OCI-LY3 (cell line): ENCODE data around the gene C3AR1.

Source experiments
- H2AFZ ChIP-seq: fragments of 200-600, 300-600 bp; shearing (Covaris generic); 2 replicates; pipeline ENCODE4 v1.6.0; 2014; ENCODE audit warnings: antibody characterized with exemption, low read depth, low read length
- H3K27ac ChIP-seq: fragments of 200-600, 300-600 bp; sonication (generic); 2 replicates; pipeline ENCODE4 v1.5.1; 2014; ENCODE audit warnings: mild to moderate bottlenecking, low read length, moderate library complexity, mixed read lengths
- H3K27me3 ChIP-seq: fragments of 200-600, 300-600 bp; sonication (generic); 2 replicates; pipeline ENCODE4 v1.6.1; 2014; ENCODE audit warnings: low read depth, low read length, mixed read lengths
- H3K36me3 ChIP-seq: fragments of 200-600, 300-600 bp; sonication (generic); replicated peaks from 2 replicates; pipeline ENCODE3; 2014; ENCODE audit warnings: low read depth, low read length, mixed read lengths
- H3K4me1 ChIP-seq: fragments of 300-600, 200-600 bp; sonication (generic); 2 replicates; pipeline ENCODE4 v1.6.1; 2014; ENCODE audit warnings: low read length, mixed read lengths
- H3K4me2 ChIP-seq: fragments of 200-600, 300-600 bp; sonication (generic); 2 replicates; pipeline ENCODE4 v1.6.1; 2014; ENCODE audit warnings: low read length, mixed read lengths
- H3K4me3 ChIP-seq: fragments of 300-600, 200-600 bp; sonication (generic); 2 replicates; pipeline ENCODE4 v1.5.1; 2014; ENCODE audit warnings: antibody characterized with exemption, mild to moderate bottlenecking, low read length, moderate library complexity
- H3K79me2 ChIP-seq: fragments of 300-600, 200-600 bp; shearing (Covaris generic); 2 replicates; pipeline ENCODE4 v1.6.1; 2014; ENCODE audit warnings: mild to moderate bottlenecking, low read length, mixed read lengths
- H3K9ac ChIP-seq: fragments of 300-600, 200-600 bp; shearing (Covaris generic); 2 replicates; pipeline ENCODE4 v1.6.0; 2014; ENCODE audit warnings: mild to moderate bottlenecking, low read length, moderate library complexity
- H3K9me3 ChIP-seq: fragments of 200-600, 300-600 bp; shearing (Covaris generic); 2 replicates; pipeline ENCODE4 v1.6.1; 2014; ENCODE audit warnings: low read length, mixed read lengths; ENCODE audit not compliant: insufficient read depth
- H4K20me1 ChIP-seq: fragments of 200-600, 300-600 bp; sonication (generic); 2 replicates; pipeline ENCODE4 v1.6.1; 2016; ENCODE audit warnings: low read length, mixed read lengths; ENCODE audit not compliant: insufficient read depth
- EZH2phosphoT487 ChIP-seq: fragments of 200-600 bp; shearing (Covaris generic); IDR thresholded peaks from 2 replicates; pipeline ENCODE4 v1.6.1; 2018; ENCODE audit warnings: antibody characterized with exemption, mixed run types, low read depth
- TF ChIP-seq, protein P1 (sequence below): fragments of 200-600, 300-600 bp; sonication (generic); IDR thresholded peaks from 2 replicates; pipeline ENCODE4 v1.5.1; 2014; ENCODE audit warnings: antibody characterized with exemption, low read length, low read depth

The C3AR1 gene

GRCh38 chr12:8080120-8080519 is 14.0 kb upstream of the C3AR1 start:
- no peaks in the 10 kb centered on the region for H3K27me3 ChIP-seq
- H3K36me3 ChIP-seq = no peaks in the 10 kb centered on the region
- H3K4me2 ChIP-seq = peak overlapping the region; percentile 82
- peaks cover 35% of the 10 kb centered on the region for H3K79me2 ChIP-seq
- H3K9ac ChIP-seq = no peak overlapping the region
- no peak overlapping the region for H3K4me3 ChIP-seq
- no peak for TF ChIP-seq EZH2phosphoT487
- TF ChIP-seq, protein P1, sequence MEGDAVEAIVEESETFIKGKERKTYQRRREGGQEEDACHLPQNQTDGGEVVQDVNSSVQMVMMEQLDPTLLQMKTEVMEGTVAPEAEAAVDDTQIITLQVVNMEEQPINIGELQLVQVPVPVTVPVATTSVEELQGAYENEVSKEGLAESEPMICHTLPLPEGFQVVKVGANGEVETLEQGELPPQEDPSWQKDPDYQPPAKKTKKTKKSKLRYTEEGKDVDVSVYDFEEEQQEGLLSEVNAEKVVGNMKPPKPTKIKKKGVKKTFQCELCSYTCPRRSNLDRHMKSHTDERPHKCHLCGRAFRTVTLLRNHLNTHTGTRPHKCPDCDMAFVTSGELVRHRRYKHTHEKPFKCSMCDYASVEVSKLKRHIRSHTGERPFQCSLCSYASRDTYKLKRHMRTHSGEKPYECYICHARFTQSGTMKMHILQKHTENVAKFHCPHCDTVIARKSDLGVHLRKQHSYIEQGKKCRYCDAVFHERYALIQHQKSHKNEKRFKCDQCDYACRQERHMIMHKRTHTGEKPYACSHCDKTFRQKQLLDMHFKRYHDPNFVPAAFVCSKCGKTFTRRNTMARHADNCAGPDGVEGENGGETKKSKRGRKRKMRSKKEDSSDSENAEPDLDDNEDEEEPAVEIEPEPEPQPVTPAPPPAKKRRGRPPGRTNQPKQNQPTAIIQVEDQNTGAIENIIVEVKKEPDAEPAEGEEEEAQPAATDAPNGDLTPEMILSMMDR = no peak
- H2AFZ ChIP-seq = no peak overlapping the region
- no peak overlapping the region for H3K27ac ChIP-seq
- peaks cover 36% of the 10 kb centered on the region for H3K4me1 ChIP-seq
- H4K20me1 ChIP-seq = 0 out of 2 replicates have a peak, but pooled peaks cover 3% of the 10 kb centered on the region
- H3K9me3 ChIP-seq = no peaks in the 10 kb centered on the region

- no peak overlapping the region for H3K4me3 ChIP-seq
- TF ChIP-seq EZH2phosphoT487 = no peak
- TF ChIP-seq, protein P1 = no peak
- no peaks in the 10 kb centered on the region for H3K36me3 ChIP-seq
- peaks cover 23% of the 10 kb centered on the region for H3K79me2 ChIP-seq
- H3K4me2 ChIP-seq = no peak overlapping the region
- no peak overlapping the region for H3K9ac ChIP-seq
- H3K9me3 ChIP-seq = no peaks in the 10 kb centered on the region
- no peak overlapping the region for H3K27ac ChIP-seq
- H4K20me1 ChIP-seq = 0 out of 2 replicates have a peak, but pooled peaks cover 3% of the 10 kb centered on the region
- peaks cover 36% of the 10 kb centered on the region for H3K4me1 ChIP-seq
- no peak overlapping the region for H2AFZ ChIP-seq
- H3K27me3 ChIP-seq = no peaks in the 10 kb centered on the region
Measured at GRCh38 chr12:8078916-8079315, 12.8 kb upstream of the C3AR1 start.

DNA sequence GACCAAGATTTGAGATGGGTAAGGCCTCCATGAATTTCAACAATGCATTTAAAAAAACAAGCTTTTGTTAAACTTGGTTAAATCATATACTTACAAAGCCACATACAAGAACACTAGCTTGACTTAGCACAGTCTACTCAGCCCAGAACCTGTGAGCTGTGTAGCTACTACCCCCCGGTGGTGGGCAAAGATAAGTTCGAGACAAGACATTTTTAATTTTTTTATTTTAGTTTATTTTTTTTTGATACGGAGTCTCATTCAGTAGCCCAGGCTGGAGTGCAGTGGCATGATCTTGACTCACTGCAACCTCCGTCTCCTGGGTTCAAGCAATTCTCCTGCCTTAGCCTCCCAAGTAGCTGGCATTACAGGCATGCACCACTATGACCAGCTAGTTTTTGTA is 12.2 kb upstream of the C3AR1 start:
- H4K20me1 ChIP-seq = 0 out of 2 replicates have a peak, but pooled peaks cover 3% of the 10 kb centered on the region
- H3K4me3 ChIP-seq = no peak overlapping the region
- peaks cover 36% of the 10 kb centered on the region for H3K4me1 ChIP-seq
- no peak overlapping the region for H3K9ac ChIP-seq
- H3K79me2 ChIP-seq = peaks cover 18% of the 10 kb centered on the region
- no peak for TF ChIP-seq EZH2phosphoT487
- TF ChIP-seq, protein P1 = peak; percentile 52
- H3K36me3 ChIP-seq = no peaks in the 10 kb centered on the region
- H3K27ac ChIP-seq = no peak overlapping the region
- no peak overlapping the region for H2AFZ ChIP-seq
- H3K9me3 ChIP-seq = no peaks in the 10 kb centered on the region
- no peak overlapping the region for H3K4me2 ChIP-seq
- H3K27me3 ChIP-seq = no peaks in the 10 kb centered on the region

DNA sequence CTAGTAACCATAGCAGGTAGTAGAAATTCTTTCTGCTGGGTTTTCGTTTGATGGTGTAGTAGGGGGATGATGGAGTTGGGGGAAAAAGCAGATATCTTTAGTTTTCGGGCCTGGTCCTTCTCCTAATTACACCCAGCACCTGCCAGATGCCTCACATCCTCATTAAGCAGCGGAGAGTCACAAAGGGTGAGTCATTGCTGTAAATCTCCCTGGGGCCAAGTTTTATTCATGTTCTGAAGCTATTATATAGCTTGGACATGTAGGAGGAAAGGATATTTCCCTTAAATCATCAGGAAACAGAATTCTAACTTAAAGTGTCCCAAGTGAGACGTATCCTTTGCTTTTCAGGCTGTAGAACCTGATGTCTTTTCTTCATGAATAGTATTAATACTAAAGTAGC is 11.0 kb upstream of the C3AR1 start:
- H4K20me1 ChIP-seq = no peaks in the 10 kb centered on the region
- H3K4me1 ChIP-seq = peaks cover 31% of the 10 kb centered on the region

More for the DNA sequence above, 11.0 kb upstream of the C3AR1 start:
- no peak overlapping the region for H3K27ac ChIP-seq
- H3K4me2 ChIP-seq = peak overlapping the region; percentile 46
- H3K4me3 ChIP-seq = no peak overlapping the region
- TF ChIP-seq, protein P1 = no peak
- TF ChIP-seq EZH2phosphoT487 = no peak
- no peak overlapping the region for H3K9ac ChIP-seq
- H3K36me3 ChIP-seq = no peaks in the 10 kb centered on the region
- H3K9me3 ChIP-seq = no peaks in the 10 kb centered on the region
- H3K27me3 ChIP-seq = no peaks in the 10 kb centered on the region
- H2AFZ ChIP-seq = no peak overlapping the region
- peaks cover 6% of the 10 kb centered on the region for H3K79me2 ChIP-seq
